IPS-20b (cell line): Measurements from ENCODE around the gene SLC37A3.
"Not testable (repeated sequence)": the region's sequence is repeated elsewhere in the genome, so short reads cannot be mapped to it uniquely, and the experiment has no call there.

ENCODE experiments used
- H3K27ac ChIP-seq: one replicate; pipeline ENCODE4 v1.5.1; 2013; ENCODE audit warnings: low read length
- H3K27me3 ChIP-seq: 2 replicates; pipeline ENCODE4 v1.6.1; 2013; ENCODE audit warnings: mild to moderate bottlenecking, low read length, inconsistent platforms; ENCODE audit not compliant: insufficient read depth
- H3K36me3 ChIP-seq: 2 replicates; pipeline ENCODE4 v1.6.1; 2013; ENCODE audit warnings: low read depth, mild to moderate bottlenecking, inconsistent platforms, low read length, moderate library complexity; ENCODE audit not compliant: insufficient read depth
- H3K4me1 ChIP-seq: 2 replicates; pipeline ENCODE4 v1.6.1; 2013; ENCODE audit warnings: mild to moderate bottlenecking, control low read depth, inconsistent platforms, low read length, moderate library complexity; ENCODE audit not compliant: insufficient read depth
- H3K4me3 ChIP-seq: 2 replicates; pipeline ENCODE4 v1.5.1; 2013; ENCODE audit warnings: mild to moderate bottlenecking, low read length, inconsistent platforms
- H3K9ac ChIP-seq: 2 replicates; pipeline ENCODE4 v1.6.1; 2013; ENCODE audit warnings: low read depth, mild to moderate bottlenecking, inconsistent platforms, low read length, moderate library complexity
- H3K9me3 ChIP-seq: 2 replicates; pipeline ENCODE4 v1.6.1; 2013; ENCODE audit warnings: mild to moderate bottlenecking, low read depth, low read length, inconsistent platforms; ENCODE audit not compliant: insufficient read depth

Gene SLC37A3

DNA sequence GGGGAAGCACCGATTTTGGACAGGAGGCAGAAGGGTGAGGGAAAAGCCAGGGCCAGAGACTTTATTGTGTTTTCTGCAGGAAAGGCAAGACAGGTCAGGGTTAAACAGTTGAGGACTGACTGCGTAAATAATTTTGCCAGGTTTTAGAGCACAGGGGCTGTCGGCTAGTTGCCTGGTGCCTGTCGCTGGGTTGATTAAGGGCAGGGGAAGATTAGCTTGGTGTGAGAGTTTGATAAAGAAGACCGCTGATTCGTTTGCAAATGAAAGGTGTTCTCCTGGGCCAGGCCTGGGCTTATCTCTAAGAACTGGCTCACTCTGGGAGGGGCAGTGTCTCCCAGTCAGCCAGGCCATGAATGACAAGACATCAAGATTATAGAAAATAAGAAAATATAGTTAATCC is 75.6 kb downstream of the SLC37A3 start:
- H3K4me3 ChIP-seq, result peak overlapping the region; percentile 24; the same call in 1 of the 2 replicates
- peaks cover 16% of the 10 kb centered on the region; the same call in 1 of the 2 replicates for H3K4me1 ChIP-seq
- H3K9ac ChIP-seq, result peak overlapping the region; percentile 38; the same call in 1 of the 2 replicates
- H3K36me3 ChIP-seq, result no peaks in the 10 kb centered on the region
- H3K27ac ChIP-seq, result no peak overlapping the region
- no peaks in the 10 kb centered on the region for H3K27me3 ChIP-seq
- H3K9me3 ChIP-seq, result no peaks in the 10 kb centered on the region

DNA sequence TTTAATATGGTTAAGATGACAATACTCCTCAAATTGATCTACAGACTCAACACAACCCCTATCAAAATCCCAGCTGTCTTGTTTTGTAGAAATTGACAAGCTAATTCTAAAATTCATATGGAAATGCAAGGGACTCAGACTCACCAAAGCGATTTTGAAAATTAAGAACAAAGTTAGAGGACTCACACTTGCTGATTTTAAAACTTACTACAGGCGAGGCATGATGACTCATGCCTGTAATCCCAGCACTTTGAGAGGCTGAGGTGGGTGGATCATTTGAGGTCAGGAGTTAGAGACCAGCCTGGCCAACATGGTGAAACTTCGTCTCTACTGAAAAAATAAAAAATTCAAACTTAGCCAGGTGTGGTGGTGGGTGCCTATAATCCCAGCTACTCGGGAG is 78.3 kb downstream of the SLC37A3 start:
- not testable (repeated sequence) for H3K9me3 ChIP-seq, H3K27me3 ChIP-seq, H3K36me3 ChIP-seq, H3K4me3 ChIP-seq, H3K27ac ChIP-seq, H3K9ac ChIP-seq
- H3K4me1 ChIP-seq, result peaks cover 19% of the 10 kb centered on the region

DNA sequence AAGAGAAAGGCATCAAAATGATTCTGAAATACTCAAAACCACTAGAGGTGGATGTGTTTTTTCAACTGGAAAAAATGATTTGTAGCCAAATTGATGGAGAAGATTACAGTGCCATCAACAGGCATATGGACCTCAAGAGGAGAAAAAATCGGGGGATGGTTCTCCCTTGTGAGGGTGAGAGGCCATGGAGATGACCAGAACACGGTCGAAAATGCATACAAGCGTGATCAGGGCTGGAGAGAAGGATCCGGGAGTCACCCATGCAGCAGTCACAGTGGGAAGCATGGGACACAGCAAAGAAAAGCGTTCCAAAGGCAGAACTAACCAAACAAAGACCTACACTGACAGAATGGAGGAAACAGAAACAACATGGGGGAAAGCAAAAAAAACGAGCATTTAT is 80.3 kb downstream of the SLC37A3 start:
- no peaks in the 10 kb centered on the region for H3K36me3 ChIP-seq
- H3K4me3 ChIP-seq, result no peak overlapping the region
- H3K9ac ChIP-seq, result no peak overlapping the region
- no peak overlapping the region for H3K27ac ChIP-seq
- H3K27me3 ChIP-seq, result no peaks in the 10 kb centered on the region
- H3K4me1 ChIP-seq, result peaks cover 9% of the 10 kb centered on the region
- no peaks in the 10 kb centered on the region for H3K9me3 ChIP-seq

DNA sequence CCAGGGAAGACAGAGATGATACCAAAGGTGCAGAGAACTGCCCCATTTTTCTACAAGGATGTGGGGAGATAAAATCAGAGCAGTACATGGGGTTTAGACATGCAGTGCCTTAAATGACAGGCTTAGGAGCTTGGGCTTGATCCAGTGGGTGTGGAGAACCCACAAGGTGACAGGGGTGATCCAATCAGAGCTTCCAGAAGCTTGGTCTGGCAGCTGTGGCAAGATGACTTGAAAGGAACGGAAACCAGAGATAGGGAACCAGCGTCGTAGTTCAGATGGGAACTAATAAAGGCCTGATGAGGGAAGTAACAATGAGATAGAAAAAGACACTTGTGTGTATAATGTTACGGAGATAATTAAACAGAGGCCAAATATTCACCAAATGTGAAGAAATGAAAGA is 80.7 kb downstream of the SLC37A3 start:
- Histone ChIP-seq H3K9me3 (peaks cover under 1% of the 10 kb centered on the region; the same call in 1 of the 2 replicates), H3K4me1 (peaks cover 5% of the 10 kb centered on the region), H3K4me3 (no peak overlapping the region), H3K27ac (no peak overlapping the region), H3K36me3 (no peaks in the 10 kb centered on the region), H3K27me3 (no peaks in the 10 kb centered on the region), H3K9ac (no peak overlapping the region)

DNA sequence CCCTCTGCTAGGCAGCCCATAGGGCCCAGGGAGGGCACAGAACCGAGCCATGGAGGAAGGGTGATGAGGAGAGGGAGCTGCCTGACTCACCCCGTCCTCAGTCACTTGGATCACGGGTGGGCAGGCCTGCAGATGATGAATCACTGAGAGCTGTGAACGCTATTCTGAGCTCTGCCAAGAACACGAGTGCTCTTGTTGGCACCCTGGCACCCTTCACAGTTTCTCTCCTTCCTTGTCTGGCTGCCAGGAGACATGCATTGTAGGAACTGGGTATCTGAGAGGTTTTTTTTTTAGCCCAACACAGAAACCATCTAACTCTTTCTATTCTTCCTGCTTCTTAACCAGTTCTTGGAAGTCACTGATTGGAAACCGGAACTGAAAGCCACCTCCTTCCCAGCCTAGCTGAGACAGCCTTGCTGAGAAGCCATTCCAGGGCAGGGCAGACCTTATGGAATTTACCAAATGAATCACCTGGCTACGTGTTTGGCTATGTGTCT is 82.1 kb downstream of the SLC37A3 start:
- Histone ChIP-seq H3K4me3 (no peak overlapping the region), H3K36me3 (no peaks in the 10 kb centered on the region), H3K9me3 (peaks cover 12% of the 10 kb centered on the region), H3K4me1 (peaks cover 3% of the 10 kb centered on the region; the same call in 1 of the 2 replicates), H3K27me3 (no peaks in the 10 kb centered on the region), H3K9ac (no peak overlapping the region), H3K27ac (no peak overlapping the region)

DNA sequence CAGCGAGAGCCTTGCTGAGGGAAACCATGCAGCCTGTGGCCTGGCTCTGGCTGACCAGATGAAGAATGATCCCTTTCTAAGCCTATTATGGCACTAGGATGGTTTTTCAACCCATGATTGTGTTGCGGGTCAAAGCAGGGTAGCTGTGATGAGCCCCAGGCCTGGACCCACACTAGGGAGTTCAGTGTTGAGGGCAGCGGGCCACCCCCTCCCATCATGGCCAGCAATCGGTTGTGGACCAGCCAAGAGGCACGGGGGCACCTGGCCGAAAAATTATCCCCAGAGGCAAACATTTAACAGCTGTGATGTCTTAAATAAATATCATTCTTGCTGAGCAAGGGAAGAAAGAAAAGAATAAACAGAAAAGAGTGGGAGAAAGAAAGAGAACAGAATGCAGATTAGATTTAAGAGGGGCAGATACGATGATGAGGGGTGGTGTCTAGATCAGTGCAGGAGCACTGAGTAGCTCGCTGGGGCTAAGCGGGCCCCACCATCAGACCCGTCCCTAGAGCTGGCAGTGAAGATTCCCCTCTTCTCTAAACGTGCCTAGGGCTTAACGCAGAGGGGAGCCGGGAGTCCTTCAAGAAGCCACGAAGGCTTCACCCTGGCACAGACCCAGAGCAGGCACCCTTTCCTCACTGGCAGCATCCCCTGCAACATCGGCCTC is 82.7 kb downstream of the SLC37A3 start:
- no peaks in the 10 kb centered on the region for H3K27me3 ChIP-seq
- H3K36me3 ChIP-seq, result no peaks in the 10 kb centered on the region
- peaks cover 3% of the 10 kb centered on the region; the same call in 1 of the 2 replicates for H3K4me1 ChIP-seq
- H3K9ac ChIP-seq, result no peak overlapping the region
- peaks cover 12% of the 10 kb centered on the region for H3K9me3 ChIP-seq
- H3K27ac ChIP-seq, result no peak overlapping the region
- no peak overlapping the region for H3K4me3 ChIP-seq

DNA sequence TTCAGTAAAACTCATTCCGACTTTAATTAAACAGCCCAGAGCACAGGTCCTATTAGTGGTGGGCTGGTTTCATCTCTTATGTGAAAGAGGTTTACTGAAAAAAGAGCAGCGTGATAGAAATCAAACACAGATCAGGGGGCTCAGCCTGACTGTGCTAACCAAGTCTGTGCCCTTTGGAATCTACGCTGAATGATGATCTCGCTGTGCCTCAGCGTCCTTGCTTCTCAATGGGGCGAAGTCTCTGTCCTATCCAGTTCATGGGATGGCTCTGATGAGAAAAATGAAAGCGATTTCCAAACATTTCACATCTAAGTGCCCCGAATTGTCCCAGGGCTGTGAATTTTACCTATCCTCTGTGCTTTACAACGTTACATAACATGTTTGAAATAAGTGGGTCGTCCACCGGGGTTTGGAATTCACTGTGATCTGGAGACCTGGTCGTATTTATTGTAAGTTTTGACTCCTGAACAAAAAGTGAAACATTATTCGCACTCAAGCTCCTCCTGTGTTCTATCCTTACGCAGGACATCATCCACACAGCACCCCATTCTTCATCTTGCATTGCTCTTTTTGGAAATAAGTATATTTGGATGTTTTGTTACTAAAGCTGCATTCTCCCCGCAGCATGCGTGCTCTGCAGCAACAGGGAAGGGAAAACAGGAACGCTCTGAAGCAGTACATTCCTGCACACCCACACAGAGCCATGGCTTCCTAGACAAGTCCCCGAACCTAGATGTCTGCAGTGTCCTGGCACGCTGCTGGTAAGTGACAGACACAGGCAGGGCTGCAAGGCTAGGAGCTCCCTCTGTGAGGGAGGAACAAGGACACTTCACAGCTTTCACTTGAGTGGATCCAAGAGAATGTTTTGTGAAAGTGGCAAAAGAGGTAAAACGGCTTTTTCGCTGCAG is 83.5 kb downstream of the SLC37A3 start:
- no peaks in the 10 kb centered on the region for H3K27me3 ChIP-seq
- no peak overlapping the region for H3K4me3 ChIP-seq
- H3K4me1 ChIP-seq, result peaks cover 3% of the 10 kb centered on the region; the same call in 1 of the 2 replicates
- H3K9me3 ChIP-seq, result peaks cover 12% of the 10 kb centered on the region
- H3K36me3 ChIP-seq, result no peaks in the 10 kb centered on the region
- no peak overlapping the region for H3K9ac ChIP-seq
- H3K27ac ChIP-seq, result no peak overlapping the region

DNA sequence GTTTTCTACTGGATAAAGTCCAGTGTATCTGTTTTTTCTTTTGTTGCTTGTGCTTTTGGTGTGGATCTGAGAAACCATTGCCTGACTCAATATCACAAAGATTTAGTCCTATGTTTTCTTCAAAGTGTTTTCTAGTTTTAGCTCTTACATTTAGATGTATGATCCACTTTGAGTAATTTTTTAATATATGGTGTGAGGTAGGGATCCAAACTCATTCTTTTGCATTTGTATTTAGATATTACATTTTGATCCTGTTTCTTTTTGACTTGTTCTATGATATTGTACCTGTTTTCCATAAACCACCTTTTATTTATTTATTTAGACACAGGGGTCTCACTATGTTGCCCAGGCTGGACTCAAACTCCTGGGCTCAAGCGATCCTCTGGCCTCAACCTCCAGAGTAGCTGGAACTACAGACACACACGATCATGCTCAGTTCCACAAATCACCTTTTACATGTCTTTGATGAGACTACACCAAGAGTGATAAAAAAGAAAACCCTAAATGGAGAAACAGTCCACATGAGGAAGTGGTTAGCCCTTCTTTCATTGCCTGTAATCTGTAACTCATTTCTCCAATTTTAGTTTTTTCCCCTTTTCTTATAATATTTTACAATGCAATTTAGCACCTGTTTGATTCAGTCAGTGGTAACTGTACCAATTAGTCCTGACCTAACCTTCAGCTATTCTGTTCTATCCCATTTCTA is 86.0 kb downstream of the SLC37A3 start:
- Histone ChIP-seq H3K27me3 (no peaks in the 10 kb centered on the region), H3K9ac (no peak overlapping the region), H3K4me1 (peaks cover 3% of the 10 kb centered on the region; the same call in 1 of the 2 replicates), H3K9me3 (peaks cover 12% of the 10 kb centered on the region), H3K36me3 (no peaks in the 10 kb centered on the region), H3K27ac (no peak overlapping the region), H3K4me3 (no peak overlapping the region)

DNA sequence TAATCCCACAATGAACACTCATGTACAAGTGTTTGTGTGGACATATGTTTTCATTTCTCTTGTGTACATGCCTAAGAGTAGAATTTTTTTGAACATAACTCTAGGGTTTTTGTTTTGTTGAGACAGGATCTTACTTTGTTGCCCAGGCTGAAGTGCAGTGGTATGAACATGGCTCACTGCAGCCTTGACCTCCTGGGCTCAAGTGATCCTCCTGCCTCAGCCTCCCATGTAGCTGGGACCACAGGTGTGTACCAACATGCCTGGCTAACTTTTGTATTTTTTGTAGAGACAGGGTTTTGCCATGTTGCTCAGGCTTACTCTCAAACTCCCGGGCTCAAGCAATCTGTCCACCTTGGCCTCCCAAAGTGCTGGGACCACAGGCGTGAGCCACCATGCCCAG is 87.2 kb downstream of the SLC37A3 start:
- H3K27me3 ChIP-seq, H3K4me3 ChIP-seq, H3K9ac ChIP-seq, H3K36me3 ChIP-seq, H3K27ac ChIP-seq, H3K4me1 ChIP-seq: not testable (repeated sequence)
- H3K9me3 ChIP-seq, result peaks cover 12% of the 10 kb centered on the region

DNA sequence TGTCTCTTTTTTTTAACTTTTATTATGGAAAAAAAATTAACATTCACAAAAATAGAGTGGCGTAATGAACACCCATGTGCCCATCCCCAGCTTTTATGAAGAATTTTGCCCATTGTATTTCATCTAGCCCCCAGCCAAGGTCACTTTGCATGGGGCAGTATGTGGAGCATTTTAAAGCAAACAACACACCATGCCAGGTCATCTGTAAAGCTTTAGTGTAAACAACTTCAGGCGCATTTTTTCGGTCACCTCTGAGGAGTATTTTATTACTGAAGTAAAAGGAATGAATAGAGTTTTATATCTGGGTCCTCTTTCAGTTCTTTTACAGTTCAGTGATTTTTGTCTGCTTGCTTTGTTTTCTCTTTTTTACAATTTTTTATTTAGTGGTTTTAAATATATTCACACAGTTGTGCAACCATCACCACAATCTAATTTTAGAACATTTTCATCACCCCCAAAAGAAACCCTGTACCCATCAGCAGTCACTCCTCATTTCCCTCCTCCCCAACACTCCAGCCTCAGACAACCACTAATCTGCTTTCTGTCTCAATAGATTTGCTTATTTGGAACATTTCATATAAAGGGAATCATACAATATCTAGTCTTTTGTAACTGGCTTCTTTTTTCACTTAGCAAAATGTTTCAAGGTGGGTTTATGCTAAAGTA is 87.9 kb downstream of the SLC37A3 start:
- Histone ChIP-seq H3K9ac (no peak overlapping the region), H3K4me3 (no peak overlapping the region), H3K36me3 (no peaks in the 10 kb centered on the region), H3K9me3 (peaks cover 12% of the 10 kb centered on the region), H3K27me3 (no peaks in the 10 kb centered on the region), H3K27ac (no peak overlapping the region), H3K4me1 (peaks cover 3% of the 10 kb centered on the region; the same call in 1 of the 2 replicates)

DNA sequence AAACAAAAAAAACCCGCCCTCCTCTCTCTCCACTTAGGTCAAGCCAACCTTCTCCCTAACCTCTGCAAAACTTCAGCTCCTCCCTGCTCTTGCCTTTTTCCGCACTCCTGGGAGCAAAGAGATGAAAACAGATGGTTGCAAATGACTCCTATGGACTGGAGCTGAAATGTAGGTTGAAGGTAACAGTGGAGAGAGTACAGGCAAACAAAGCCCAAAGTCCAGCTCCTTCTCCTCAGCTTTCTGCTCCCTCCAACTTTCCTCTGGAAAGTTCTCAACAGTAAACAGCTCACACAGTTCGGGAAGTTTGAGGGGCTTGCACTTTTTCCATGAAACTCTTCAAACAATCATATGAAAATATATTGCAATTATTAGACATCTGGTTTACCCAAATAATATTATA is 90.3 kb downstream of the SLC37A3 start:
- no peaks in the 10 kb centered on the region for H3K36me3 ChIP-seq
- peaks cover 12% of the 10 kb centered on the region for H3K9me3 ChIP-seq
- H3K27me3 ChIP-seq, result no peaks in the 10 kb centered on the region
- no peak overlapping the region for H3K4me3 ChIP-seq
- no peaks in the 10 kb centered on the region for H3K4me1 ChIP-seq
- H3K27ac ChIP-seq, result no peak overlapping the region
- no peak overlapping the region for H3K9ac ChIP-seq
